GM12878 (cell line): Measurements from ENCODE around the gene CDK15.

ENCODE experiments used
- EZH2 ChIP-seq: IDR thresholded peaks from 2 replicates; pipeline ENCODE4 v1.6.1; 2012; ENCODE audit warnings: low read depth, mild to moderate bottlenecking, control low read depth, inconsistent platforms, low read length, borderline replicate concordance; ENCODE audit not compliant: control insufficient read depth
- NR2F1 ChIP-seq: fragments of 450-650 bp; conservative IDR thresholded peaks from 2 replicates; pipeline ENCODE4 v1.6.1; 2017; ENCODE audit warnings: mild to moderate bottlenecking
- POLR2A ChIP-seq: IDR thresholded peaks from 2 replicates; pipeline ENCODE4 v1.6.1; 2011; ENCODE audit warnings: low read depth, mild to moderate bottlenecking, low read length
- STAT1 ChIP-seq: fragments of 450-650 bp; conservative IDR thresholded peaks from 2 replicates; pipeline ENCODE4 v1.6.1; 2014; ENCODE audit warnings: antibody characterized with exemption, mild to moderate bottlenecking
- TF ChIP-seq, protein P1 (sequence below): IDR thresholded peaks from 2 replicates; pipeline ENCODE4 v1.6.1; 2011; ENCODE audit warnings: borderline replicate concordance, low read depth, mild to moderate bottlenecking, moderate library complexity, mixed read lengths, low read length; ENCODE audit not compliant: insufficient read depth; ENCODE audit errors: extremely low read length
- TF ChIP-seq, protein P2 (sequence below): IDR thresholded peaks from 2 replicates; pipeline ENCODE4 v1.6.1; 2012; ENCODE audit warnings: low read depth, low read length, improper control_type of control experiment
- TF ChIP-seq, protein P3 (sequence below): IDR thresholded peaks from 2 replicates; pipeline ENCODE4 v1.6.1; 2012; ENCODE audit warnings: mild to moderate bottlenecking, low read depth, low read length
- TF ChIP-seq, protein P4 (sequence below): fragments of 450-650 bp; IDR thresholded peaks from 2 replicates; pipeline ENCODE4 v1.6.1; 2014; ENCODE audit warnings: mild to moderate bottlenecking
- TF ChIP-seq, protein P5 (sequence below), 3 experiments: IDR thresholded peaks in 2 of 3; conservative IDR thresholded peaks in 1 of 3; 2 replicates each; pipeline ENCODE4 v1.5.1; 2011; ENCODE audit warnings: low read depth in 3 of 3, low read length in 3 of 3, mild to moderate bottlenecking in 3 of 3, control low read depth in 2 of 3, moderate library complexity in 2 of 3, inconsistent platforms in 1 of 3, mixed read lengths in 1 of 3; ENCODE audit not compliant: control insufficient read depth in 2 of 3, insufficient read depth in 1 of 3; ENCODE audit errors: extremely low read depth in 1 of 3
- TF ChIP-seq, protein P6 (sequence below): IDR thresholded peaks from 2 replicates; pipeline ENCODE4 v1.6.1; 2011; ENCODE audit warnings: low read depth, low read length, improper control_type of control experiment, borderline replicate concordance
- TF ChIP-seq, protein P7 (sequence below): fragments of 450-650 bp; IDR thresholded peaks from 2 replicates; pipeline ENCODE4 v1.6.1; 2017; ENCODE audit warnings: mild to moderate bottlenecking
- TF ChIP-seq, protein P8 (sequence below): fragments of 450-650 bp; IDR thresholded peaks from 2 replicates; pipeline ENCODE4 v1.6.1; 2016; ENCODE audit warnings: mild to moderate bottlenecking, moderate library complexity, borderline replicate concordance

DNA sequence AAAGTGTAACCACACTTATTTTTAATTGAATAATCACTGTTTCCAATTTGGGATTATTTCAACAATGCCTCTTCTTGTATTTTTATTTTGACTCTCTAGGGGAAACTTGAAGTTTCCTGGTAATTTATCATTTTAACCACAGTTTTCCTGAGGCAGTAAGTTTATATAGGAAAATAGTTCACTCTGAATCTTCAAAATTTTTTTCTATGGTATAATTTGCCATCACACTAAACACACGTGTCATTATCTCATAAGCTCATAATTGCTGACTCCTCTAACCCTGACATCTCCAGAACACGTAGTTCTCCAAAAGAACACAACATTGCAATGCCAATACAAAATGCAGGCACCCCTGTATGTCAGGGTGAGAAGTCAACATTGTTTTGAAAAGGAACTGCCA, 125.1 kb downstream of the CDK15 start:
- TF ChIP-seq, protein P1, sequence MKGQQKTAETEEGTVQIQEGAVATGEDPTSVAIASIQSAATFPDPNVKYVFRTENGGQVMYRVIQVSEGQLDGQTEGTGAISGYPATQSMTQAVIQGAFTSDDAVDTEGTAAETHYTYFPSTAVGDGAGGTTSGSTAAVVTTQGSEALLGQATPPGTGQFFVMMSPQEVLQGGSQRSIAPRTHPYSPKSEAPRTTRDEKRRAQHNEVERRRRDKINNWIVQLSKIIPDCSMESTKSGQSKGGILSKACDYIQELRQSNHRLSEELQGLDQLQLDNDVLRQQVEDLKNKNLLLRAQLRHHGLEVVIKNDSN, result no peak
- TF ChIP-seq, protein P2, sequence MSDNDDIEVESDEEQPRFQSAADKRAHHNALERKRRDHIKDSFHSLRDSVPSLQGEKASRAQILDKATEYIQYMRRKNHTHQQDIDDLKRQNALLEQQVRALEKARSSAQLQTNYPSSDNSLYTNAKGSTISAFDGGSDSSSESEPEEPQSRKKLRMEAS, result no peak
- TF ChIP-seq, protein P3, sequence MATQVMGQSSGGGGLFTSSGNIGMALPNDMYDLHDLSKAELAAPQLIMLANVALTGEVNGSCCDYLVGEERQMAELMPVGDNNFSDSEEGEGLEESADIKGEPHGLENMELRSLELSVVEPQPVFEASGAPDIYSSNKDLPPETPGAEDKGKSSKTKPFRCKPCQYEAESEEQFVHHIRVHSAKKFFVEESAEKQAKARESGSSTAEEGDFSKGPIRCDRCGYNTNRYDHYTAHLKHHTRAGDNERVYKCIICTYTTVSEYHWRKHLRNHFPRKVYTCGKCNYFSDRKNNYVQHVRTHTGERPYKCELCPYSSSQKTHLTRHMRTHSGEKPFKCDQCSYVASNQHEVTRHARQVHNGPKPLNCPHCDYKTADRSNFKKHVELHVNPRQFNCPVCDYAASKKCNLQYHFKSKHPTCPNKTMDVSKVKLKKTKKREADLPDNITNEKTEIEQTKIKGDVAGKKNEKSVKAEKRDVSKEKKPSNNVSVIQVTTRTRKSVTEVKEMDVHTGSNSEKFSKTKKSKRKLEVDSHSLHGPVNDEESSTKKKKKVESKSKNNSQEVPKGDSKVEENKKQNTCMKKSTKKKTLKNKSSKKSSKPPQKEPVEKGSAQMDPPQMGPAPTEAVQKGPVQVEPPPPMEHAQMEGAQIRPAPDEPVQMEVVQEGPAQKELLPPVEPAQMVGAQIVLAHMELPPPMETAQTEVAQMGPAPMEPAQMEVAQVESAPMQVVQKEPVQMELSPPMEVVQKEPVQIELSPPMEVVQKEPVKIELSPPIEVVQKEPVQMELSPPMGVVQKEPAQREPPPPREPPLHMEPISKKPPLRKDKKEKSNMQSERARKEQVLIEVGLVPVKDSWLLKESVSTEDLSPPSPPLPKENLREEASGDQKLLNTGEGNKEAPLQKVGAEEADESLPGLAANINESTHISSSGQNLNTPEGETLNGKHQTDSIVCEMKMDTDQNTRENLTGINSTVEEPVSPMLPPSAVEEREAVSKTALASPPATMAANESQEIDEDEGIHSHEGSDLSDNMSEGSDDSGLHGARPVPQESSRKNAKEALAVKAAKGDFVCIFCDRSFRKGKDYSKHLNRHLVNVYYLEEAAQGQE, result no peak
- TF ChIP-seq, protein P4, sequence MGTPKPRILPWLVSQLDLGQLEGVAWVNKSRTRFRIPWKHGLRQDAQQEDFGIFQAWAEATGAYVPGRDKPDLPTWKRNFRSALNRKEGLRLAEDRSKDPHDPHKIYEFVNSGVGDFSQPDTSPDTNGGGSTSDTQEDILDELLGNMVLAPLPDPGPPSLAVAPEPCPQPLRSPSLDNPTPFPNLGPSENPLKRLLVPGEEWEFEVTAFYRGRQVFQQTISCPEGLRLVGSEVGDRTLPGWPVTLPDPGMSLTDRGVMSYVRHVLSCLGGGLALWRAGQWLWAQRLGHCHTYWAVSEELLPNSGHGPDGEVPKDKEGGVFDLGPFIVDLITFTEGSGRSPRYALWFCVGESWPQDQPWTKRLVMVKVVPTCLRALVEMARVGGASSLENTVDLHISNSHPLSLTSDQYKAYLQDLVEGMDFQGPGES, result no peak
- TF ChIP-seq, protein P5, sequence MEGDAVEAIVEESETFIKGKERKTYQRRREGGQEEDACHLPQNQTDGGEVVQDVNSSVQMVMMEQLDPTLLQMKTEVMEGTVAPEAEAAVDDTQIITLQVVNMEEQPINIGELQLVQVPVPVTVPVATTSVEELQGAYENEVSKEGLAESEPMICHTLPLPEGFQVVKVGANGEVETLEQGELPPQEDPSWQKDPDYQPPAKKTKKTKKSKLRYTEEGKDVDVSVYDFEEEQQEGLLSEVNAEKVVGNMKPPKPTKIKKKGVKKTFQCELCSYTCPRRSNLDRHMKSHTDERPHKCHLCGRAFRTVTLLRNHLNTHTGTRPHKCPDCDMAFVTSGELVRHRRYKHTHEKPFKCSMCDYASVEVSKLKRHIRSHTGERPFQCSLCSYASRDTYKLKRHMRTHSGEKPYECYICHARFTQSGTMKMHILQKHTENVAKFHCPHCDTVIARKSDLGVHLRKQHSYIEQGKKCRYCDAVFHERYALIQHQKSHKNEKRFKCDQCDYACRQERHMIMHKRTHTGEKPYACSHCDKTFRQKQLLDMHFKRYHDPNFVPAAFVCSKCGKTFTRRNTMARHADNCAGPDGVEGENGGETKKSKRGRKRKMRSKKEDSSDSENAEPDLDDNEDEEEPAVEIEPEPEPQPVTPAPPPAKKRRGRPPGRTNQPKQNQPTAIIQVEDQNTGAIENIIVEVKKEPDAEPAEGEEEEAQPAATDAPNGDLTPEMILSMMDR (IDR thresholded peaks at IDR 0.05 in 2 of 3, conservative IDR thresholded peaks at IDR 0.05 in 1 of 3; ENCODE audit: control insufficient read depth in 2 of 3, extremely low read depth in 1 of 3, insufficient read depth in 1 of 3, low read depth in 3 of 3, low read length in 3 of 3), result no peak
- TF ChIP-seq NR2F1, result no peak
- no peak for TF ChIP-seq EZH2
- TF ChIP-seq POLR2A, result no peak
- TF ChIP-seq, protein P6, sequence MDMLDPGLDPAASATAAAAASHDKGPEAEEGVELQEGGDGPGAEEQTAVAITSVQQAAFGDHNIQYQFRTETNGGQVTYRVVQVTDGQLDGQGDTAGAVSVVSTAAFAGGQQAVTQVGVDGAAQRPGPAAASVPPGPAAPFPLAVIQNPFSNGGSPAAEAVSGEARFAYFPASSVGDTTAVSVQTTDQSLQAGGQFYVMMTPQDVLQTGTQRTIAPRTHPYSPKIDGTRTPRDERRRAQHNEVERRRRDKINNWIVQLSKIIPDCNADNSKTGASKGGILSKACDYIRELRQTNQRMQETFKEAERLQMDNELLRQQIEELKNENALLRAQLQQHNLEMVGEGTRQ, result no peak
- TF ChIP-seq STAT1, result no peak
- TF ChIP-seq, protein P7, sequence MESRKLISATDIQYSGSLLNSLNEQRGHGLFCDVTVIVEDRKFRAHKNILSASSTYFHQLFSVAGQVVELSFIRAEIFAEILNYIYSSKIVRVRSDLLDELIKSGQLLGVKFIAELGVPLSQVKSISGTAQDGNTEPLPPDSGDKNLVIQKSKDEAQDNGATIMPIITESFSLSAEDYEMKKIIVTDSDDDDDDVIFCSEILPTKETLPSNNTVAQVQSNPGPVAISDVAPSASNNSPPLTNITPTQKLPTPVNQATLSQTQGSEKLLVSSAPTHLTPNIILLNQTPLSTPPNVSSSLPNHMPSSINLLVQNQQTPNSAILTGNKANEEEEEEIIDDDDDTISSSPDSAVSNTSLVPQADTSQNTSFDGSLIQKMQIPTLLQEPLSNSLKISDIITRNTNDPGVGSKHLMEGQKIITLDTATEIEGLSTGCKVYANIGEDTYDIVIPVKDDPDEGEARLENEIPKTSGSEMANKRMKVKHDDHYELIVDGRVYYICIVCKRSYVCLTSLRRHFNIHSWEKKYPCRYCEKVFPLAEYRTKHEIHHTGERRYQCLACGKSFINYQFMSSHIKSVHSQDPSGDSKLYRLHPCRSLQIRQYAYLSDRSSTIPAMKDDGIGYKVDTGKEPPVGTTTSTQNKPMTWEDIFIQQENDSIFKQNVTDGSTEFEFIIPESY, result no peak
- TF ChIP-seq, protein P8, sequence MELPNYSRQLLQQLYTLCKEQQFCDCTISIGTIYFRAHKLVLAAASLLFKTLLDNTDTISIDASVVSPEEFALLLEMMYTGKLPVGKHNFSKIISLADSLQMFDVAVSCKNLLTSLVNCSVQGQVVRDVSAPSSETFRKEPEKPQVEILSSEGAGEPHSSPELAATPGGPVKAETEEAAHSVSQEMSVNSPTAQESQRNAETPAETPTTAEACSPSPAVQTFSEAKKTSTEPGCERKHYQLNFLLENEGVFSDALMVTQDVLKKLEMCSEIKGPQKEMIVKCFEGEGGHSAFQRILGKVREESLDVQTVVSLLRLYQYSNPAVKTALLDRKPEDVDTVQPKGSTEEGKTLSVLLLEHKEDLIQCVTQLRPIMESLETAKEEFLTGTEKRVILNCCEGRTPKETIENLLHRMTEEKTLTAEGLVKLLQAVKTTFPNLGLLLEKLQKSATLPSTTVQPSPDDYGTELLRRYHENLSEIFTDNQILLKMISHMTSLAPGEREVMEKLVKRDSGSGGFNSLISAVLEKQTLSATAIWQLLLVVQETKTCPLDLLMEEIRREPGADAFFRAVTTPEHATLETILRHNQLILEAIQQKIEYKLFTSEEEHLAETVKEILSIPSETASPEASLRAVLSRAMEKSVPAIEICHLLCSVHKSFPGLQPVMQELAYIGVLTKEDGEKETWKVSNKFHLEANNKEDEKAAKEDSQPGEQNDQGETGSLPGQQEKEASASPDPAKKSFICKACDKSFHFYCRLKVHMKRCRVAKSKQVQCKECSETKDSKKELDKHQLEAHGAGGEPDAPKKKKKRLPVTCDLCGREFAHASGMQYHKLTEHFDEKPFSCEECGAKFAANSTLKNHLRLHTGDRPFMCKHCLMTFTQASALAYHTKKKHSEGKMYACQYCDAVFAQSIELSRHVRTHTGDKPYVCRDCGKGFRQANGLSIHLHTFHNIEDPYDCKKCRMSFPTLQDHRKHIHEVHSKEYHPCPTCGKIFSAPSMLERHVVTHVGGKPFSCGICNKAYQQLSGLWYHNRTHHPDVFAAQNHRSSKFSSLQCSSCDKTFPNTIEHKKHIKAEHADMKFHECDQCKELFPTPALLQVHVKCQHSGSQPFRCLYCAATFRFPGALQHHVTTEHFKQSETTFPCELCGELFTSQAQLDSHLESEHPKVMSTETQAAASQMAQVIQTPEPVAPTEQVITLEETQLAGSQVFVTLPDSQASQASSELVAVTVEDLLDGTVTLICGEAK, result no peak
